NB4 (cell line): Measurements from ENCODE around the gene COBL.

ENCODE experiments used
- DNase-seq: peaks from one replicate; pipeline ENCODE4 v3.0.0; 2010; ENCODE audit warnings: low read depth
- H3K4me3 ChIP-seq: one replicate; pipeline ENCODE4 v1.5.1; 2011; ENCODE audit warnings: mild to moderate bottlenecking, low read depth, low read length, moderate library complexity
- CTCF ChIP-seq: IDR thresholded peaks from one replicate; pipeline ENCODE4 v1.5.1; 2012; ENCODE audit warnings: low read depth, low read length
- MAX ChIP-seq: IDR thresholded peaks from 2 replicates; pipeline ENCODE4 v1.6.1; 2011; ENCODE audit warnings: low read depth, low read length
- MYC ChIP-seq: IDR thresholded peaks from 2 replicates; pipeline ENCODE4 v1.6.1; 2011; ENCODE audit warnings: low read depth, low read length
- POLR2A ChIP-seq: IDR thresholded peaks from 2 replicates; pipeline ENCODE4 v1.6.1; 2011; ENCODE audit warnings: mild to moderate bottlenecking; ENCODE audit not compliant: insufficient read length; ENCODE audit errors: extremely low read depth

COBL gene

GRCh38 chr7:50974240-50974639 lies 342.4 kb downstream of the COBL start:
- no peak for DNase-seq
- no peak overlapping the region for H3K4me3 ChIP-seq
- no peak for TF ChIP-seq MYC
- TF ChIP-seq CTCF = no peak
- TF ChIP-seq MAX = no peak
- no peak for TF ChIP-seq POLR2A

GRCh38 chr7:50973814-50974213 lies 342.8 kb downstream of the COBL start:
- TF ChIP-seq MYC = no peak
- no peak for TF ChIP-seq MAX
- no peak for TF ChIP-seq POLR2A
- no peak for TF ChIP-seq CTCF
- no peak for DNase-seq
- no peak overlapping the region for H3K4me3 ChIP-seq

GRCh38 chr7:50970092-50970491 lies 346.5 kb downstream of the COBL start:
- TF ChIP-seq MYC (no peak), POLR2A (no peak)
- no peak overlapping the region for H3K4me3 ChIP-seq
- DNase-seq = no peak
